Loucy (cell line): Measurements from ENCODE around the gene RELL2.

Experiments
- H2AFZ ChIP-seq: fragments of 200-600 bp; sonication (generic); 2 replicates; pipeline ENCODE4 v1.6.0; 2016; ENCODE audit warnings: antibody characterized with exemption, mild to moderate bottlenecking, low read length, moderate library complexity
- H3F3A ChIP-seq: fragments of 200-600 bp; 2 replicates; pipeline ENCODE4 v1.6.0; 2016; ENCODE audit warnings: antibody characterized with exemption, low read depth, mild to moderate bottlenecking
- H3K27me3 ChIP-seq: fragments of 200-600 bp; sonication (generic); 2 replicates; pipeline ENCODE4 v1.6.1; 2014; ENCODE audit warnings: low read length, mild to moderate bottlenecking; ENCODE audit not compliant: insufficient read depth, poor library complexity, severe bottlenecking
- H3K36me3 ChIP-seq: fragments of 200-600 bp; sonication (generic); 2 replicates; pipeline ENCODE4 v1.6.1; 2016; ENCODE audit warnings: low read length; ENCODE audit not compliant: insufficient read depth
- H3K4me1 ChIP-seq: fragments of 200-600 bp; sonication (generic); 2 replicates; pipeline ENCODE4 v1.5.1; 2014; ENCODE audit warnings: low read length, mild to moderate bottlenecking; ENCODE audit not compliant: insufficient read depth, poor library complexity, severe bottlenecking
- H3K4me2 ChIP-seq: fragments of 200-600 bp; sonication (generic); 2 replicates; pipeline ENCODE4 v1.6.0; 2014; ENCODE audit warnings: antibody characterized with exemption, low read length, low read depth, mild to moderate bottlenecking; ENCODE audit not compliant: poor library complexity, severe bottlenecking
- H3K4me3 ChIP-seq: fragments of 200-600 bp; sonication (generic); 2 replicates; pipeline ENCODE4 v1.5.1; 2014; ENCODE audit warnings: low read length, mild to moderate bottlenecking, mixed read lengths; ENCODE audit not compliant: poor library complexity, severe bottlenecking
- H3K79me2 ChIP-seq: fragments of 200-600 bp; sonication (generic); 2 replicates; pipeline ENCODE4 v1.6.1; 2014; ENCODE audit warnings: low read length; ENCODE audit not compliant: insufficient read depth
- H3K9ac ChIP-seq: fragments of 200-600 bp; sonication (generic); 2 replicates; pipeline ENCODE4 v1.6.0; 2014; ENCODE audit warnings: mild to moderate bottlenecking, low read depth, low read length, moderate library complexity; ENCODE audit not compliant: poor library complexity, severe bottlenecking
- H3K9me2 ChIP-seq: fragments of 200-600 bp; sonication (generic); replicated peaks from 2 replicates; pipeline ENCODE4 v1.6.1; 2016; ENCODE audit warnings: low read depth, low read length, mixed read lengths
- H3K9me3 ChIP-seq: fragments of 200-600 bp; sonication (generic); 2 replicates; pipeline ENCODE4 v1.6.1; 2014; ENCODE audit warnings: mild to moderate bottlenecking, antibody characterized with exemption, low read length, low read depth; ENCODE audit not compliant: insufficient read depth
- H4K20me1 ChIP-seq: fragments of 200-600 bp; sonication (generic); 2 replicates; pipeline ENCODE4 v1.6.0; 2014; ENCODE audit warnings: antibody characterized with exemption, low read length, mild to moderate bottlenecking; ENCODE audit not compliant: insufficient read depth, poor library complexity, severe bottlenecking
- EZH2phosphoT487 ChIP-seq: fragments of 200-600 bp; IDR thresholded peaks from 2 replicates; pipeline ENCODE4 v1.6.1; 2018; ENCODE audit warnings: antibody characterized with exemption, mild to moderate bottlenecking, moderate library complexity, borderline replicate concordance
- TF ChIP-seq, protein P1 (sequence below): fragments of 200-600 bp; sonication (generic); conservative IDR thresholded peaks from 2 replicates; pipeline ENCODE4 v1.5.1; 2014; ENCODE audit warnings: mild to moderate bottlenecking, antibody characterized with exemption, low read length

The RELL2 gene

DNA sequence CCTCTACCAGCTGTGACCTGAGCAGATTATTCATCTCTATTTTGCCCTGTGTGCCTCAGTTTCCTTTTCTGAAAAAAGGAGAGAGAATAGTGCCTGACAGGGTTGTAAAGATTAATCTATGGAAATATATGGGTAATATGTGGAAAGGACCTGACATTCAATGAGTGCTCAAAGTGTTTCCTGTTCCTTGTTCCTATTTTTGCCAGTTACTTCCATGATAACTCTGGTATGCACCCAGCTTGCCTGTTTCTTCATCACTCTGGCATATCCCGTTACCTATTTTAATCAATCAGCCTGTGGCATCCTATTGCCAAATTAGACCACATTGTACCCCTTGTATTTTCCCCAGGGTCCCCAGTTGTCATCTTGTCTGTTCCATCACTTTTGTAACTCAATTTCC lies 48.8 kb downstream of the RELL2 start:
- H3K79me2 ChIP-seq = no peaks in the 10 kb centered on the region
- no peaks in the 10 kb centered on the region for H3K9me2 ChIP-seq
- H3K9ac ChIP-seq = no peak overlapping the region
- peaks cover 21% of the 10 kb centered on the region for H3K4me1 ChIP-seq
- H3F3A ChIP-seq = no peaks in the 10 kb centered on the region
- H3K4me3 ChIP-seq = no peak overlapping the region
- no peaks in the 10 kb centered on the region for H3K36me3 ChIP-seq
- H2AFZ ChIP-seq = no peak overlapping the region
- H3K27me3 ChIP-seq = no peaks in the 10 kb centered on the region
- TF ChIP-seq, protein P1, sequence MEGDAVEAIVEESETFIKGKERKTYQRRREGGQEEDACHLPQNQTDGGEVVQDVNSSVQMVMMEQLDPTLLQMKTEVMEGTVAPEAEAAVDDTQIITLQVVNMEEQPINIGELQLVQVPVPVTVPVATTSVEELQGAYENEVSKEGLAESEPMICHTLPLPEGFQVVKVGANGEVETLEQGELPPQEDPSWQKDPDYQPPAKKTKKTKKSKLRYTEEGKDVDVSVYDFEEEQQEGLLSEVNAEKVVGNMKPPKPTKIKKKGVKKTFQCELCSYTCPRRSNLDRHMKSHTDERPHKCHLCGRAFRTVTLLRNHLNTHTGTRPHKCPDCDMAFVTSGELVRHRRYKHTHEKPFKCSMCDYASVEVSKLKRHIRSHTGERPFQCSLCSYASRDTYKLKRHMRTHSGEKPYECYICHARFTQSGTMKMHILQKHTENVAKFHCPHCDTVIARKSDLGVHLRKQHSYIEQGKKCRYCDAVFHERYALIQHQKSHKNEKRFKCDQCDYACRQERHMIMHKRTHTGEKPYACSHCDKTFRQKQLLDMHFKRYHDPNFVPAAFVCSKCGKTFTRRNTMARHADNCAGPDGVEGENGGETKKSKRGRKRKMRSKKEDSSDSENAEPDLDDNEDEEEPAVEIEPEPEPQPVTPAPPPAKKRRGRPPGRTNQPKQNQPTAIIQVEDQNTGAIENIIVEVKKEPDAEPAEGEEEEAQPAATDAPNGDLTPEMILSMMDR = no peak
- no peak for TF ChIP-seq EZH2phosphoT487
- no peak overlapping the region for H3K4me2 ChIP-seq
- H4K20me1 ChIP-seq = no peaks in the 10 kb centered on the region
- H3K9me3 ChIP-seq = no peaks in the 10 kb centered on the region

DNA sequence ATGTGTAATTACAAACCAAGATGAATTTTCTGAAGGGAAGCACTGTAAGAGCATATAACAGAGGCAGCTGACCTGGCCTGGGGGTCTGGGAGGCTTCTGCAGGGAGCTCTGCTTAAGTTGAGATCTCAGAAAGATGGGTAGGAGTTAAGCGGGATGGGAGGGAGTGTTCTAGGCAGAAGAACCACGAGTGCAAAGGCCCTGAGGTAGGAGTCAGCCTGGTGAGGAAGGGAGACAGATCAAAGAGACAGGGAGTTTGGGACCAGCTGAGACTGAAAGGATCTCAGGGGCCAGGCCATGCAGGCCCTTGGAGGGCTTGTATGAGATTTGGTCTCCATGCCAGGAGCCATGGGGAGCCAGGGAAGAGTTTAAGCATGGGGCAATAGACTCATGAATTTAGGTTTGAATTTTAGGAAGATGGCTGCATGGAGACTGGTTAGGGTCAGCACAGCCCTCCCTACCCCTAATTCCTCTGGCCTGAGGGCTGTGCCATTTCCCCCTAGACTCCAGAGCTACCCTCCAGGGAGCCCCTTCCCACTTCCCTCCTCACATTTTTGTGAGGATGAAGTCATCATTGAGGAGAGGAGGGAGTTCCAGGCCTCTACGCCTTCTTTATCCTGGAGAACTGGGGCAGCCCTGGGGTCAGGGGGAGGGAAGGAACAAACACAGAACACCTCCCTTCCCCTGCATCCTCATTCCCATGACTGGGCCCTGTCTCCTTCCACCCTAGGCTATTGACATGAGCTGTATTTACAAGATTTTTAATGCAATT lies 50.0 kb downstream of the RELL2 start:
- H3K4me3 ChIP-seq = no peak overlapping the region
- H4K20me1 ChIP-seq = no peaks in the 10 kb centered on the region
- no peaks in the 10 kb centered on the region for H3K9me3 ChIP-seq
- H3K79me2 ChIP-seq = no peaks in the 10 kb centered on the region
- no peaks in the 10 kb centered on the region for H3K27me3 ChIP-seq
- H2AFZ ChIP-seq = no peak overlapping the region
- H3F3A ChIP-seq = no peaks in the 10 kb centered on the region
- H3K9ac ChIP-seq = no peak overlapping the region
- H3K4me2 ChIP-seq = no peak overlapping the region
- no peaks in the 10 kb centered on the region for H3K9me2 ChIP-seq
- no peaks in the 10 kb centered on the region for H3K36me3 ChIP-seq
- TF ChIP-seq EZH2phosphoT487 = no peak
- TF ChIP-seq, protein P1 = no peak
- peaks cover 17% of the 10 kb centered on the region for H3K4me1 ChIP-seq
